NCI-H187 (cell line): ENCODE data around the gene KAT8.
"Not testable (repeated sequence)": the region's sequence is repeated elsewhere in the genome, so short reads cannot be mapped to it uniquely, and the experiment has no call there.

Source experiments
- DNase-seq, 2 experiments: peaks; one replicate each; lab custom pipeline; 2025; lab: John Stamatoyannopoulos, UW

The KAT8 gene

GRCh38 chr16:31148896-31149295 lies 31.4 kb downstream of the KAT8 start:
- DNase-seq = no peak

GRCh38 chr16:31149332-31149731 lies 31.9 kb downstream of the KAT8 start:
- no peak for DNase-seq

- no peak for DNase-seq
Measured at GRCh38 chr16:31149894-31150890, 32.7 kb downstream of the KAT8 start, which contains the start of gene PRSS36. TSS of gene PRSS36 (minus strand) at chr16:31150066. CDS start at chr16:31150035, 31 bp downstream.

GRCh38 chr16:31150976-31151375 lies 33.5 kb downstream of the KAT8 start:
- not testable (repeated sequence) for DNase-seq

GRCh38 chr16:31157136-31157535 lies 39.7 kb downstream of the KAT8 start:
- no peak for DNase-seq

GRCh38 chr16:31167315-31167714 lies 49.9 kb downstream of the KAT8 start:
- DNase-seq = no peak

- DNase-seq = no peak
Measured at GRCh38 chr16:31168848-31169247, 51.4 kb downstream of the KAT8 start.

GRCh38 chr16:31170048-31170447 lies 52.6 kb downstream of the KAT8 start:
- not testable (repeated sequence) for DNase-seq

GRCh38 chr16:31177136-31177535 lies 59.7 kb downstream of the KAT8 start:
- peak; percentile 6 to 34 for DNase-seq

- DNase-seq = no peak
Measured at GRCh38 chr16:31179219-31179746, 61.8 kb downstream of the KAT8 start.

- peak; percentile 71 to 77 for DNase-seq
Measured at GRCh38 chr16:31179747-31180459, 62.4 kb downstream of the KAT8 start, which contains the start of gene FUS. TSS of gene FUS (plus strand) at chr16:31180139. CDS start at chr16:31180215, 76 bp downstream.
